Gastroesophageal sphincter (tissue), 3 donors: ENCODE results near the gene SMPD2.

Experiments
- CTCF ChIP-seq, 4 experiments: fragments of 200-600 bp in 2 of 4; fragments of 450-650 bp in 2 of 4; sonication (generic) in 1 of 4; IDR thresholded peaks; one replicate each; pipeline ENCODE4 v1.5.1; 2017 to 2019; ENCODE audit warnings: antibody characterized with exemption in 4 of 4, mild to moderate bottlenecking in 2 of 4, moderate library complexity in 2 of 4
- EP300 ChIP-seq: sonication (generic); formaldehyde crosslinking; IDR thresholded peaks from one replicate; pipeline ENCODE4 v1.6.1; 2017; ENCODE audit warnings: antibody characterized with exemption, mild to moderate bottlenecking
- POLR2A ChIP-seq, 2 donors: fragments of 450-650 bp; IDR thresholded peaks; one replicate each; pipeline ENCODE4 v1.6.1; 2017; ENCODE audit warnings: antibody characterized with exemption in 2 of 2, mild to moderate bottlenecking in 2 of 2, moderate library complexity in 1 of 2
- POLR2AphosphoS5 ChIP-seq: sonication (generic); formaldehyde crosslinking; IDR thresholded peaks from one replicate; pipeline ENCODE4 v1.6.1; 2017; ENCODE audit warnings: antibody characterized with exemption

GRCh38 chr6:109411034-109411433 is 29.5 kb upstream of the SMPD2 start:
- TF ChIP-seq POLR2A (IDR thresholded peaks at IDR 0.05) (no peak), EP300 (no peak), CTCF (IDR thresholded peaks at IDR 0.05) (no peak), POLR2AphosphoS5 (no peak)
